NCI-H2029 treated with DMSO at 0.1 percent for 48 hours (cell line): ENCODE measurements around the gene DRC3.
"Not testable (repeated sequence)": the region's sequence is repeated elsewhere in the genome, so short reads cannot be mapped to it uniquely, and the experiment has no call there.

Experiments
- DNase-seq: peaks from one replicate; lab custom pipeline; 2025; lab: John Stamatoyannopoulos, UW

Gene DRC3

GRCh38 chr17:17942846-17943245 is 29.8 kb upstream of the DRC3 start:
- no peak for DNase-seq

- no peak for DNase-seq
Measured at GRCh38 chr17:17943281-17943984, 29.2 kb upstream of the DRC3 start.

GRCh38 chr17:17944242-17944641 is 28.4 kb upstream of the DRC3 start:
- DNase-seq: no peak

- DNase-seq: no peak
Measured at GRCh38 chr17:17944743-17945142, 27.9 kb upstream of the DRC3 start.

- DNase-seq: no peak
Measured at GRCh38 chr17:17946093-17946492, 26.6 kb upstream of the DRC3 start.

- DNase-seq: no peak
Measured at GRCh38 chr17:17947309-17947708, 25.4 kb upstream of the DRC3 start.

GRCh38 chr17:17947966-17948365 is 24.7 kb upstream of the DRC3 start:
- no peak for DNase-seq

- no peak for DNase-seq
Measured at GRCh38 chr17:17950347-17950746, 22.3 kb upstream of the DRC3 start.

- no peak for DNase-seq
Measured at GRCh38 chr17:17950806-17951205, 21.9 kb upstream of the DRC3 start.

- DNase-seq: no peak
Measured at GRCh38 chr17:17951524-17951923, 21.1 kb upstream of the DRC3 start.

- DNase-seq: no peak
Measured at GRCh38 chr17:17952691-17953090, 20.0 kb upstream of the DRC3 start.

- DNase-seq: no peak
Measured at GRCh38 chr17:17954079-17954478, 18.6 kb upstream of the DRC3 start.

GRCh38 chr17:17955790-17956341 is 16.8 kb upstream of the DRC3 start:
- DNase-seq: not testable (repeated sequence)

- DNase-seq: no peak
Measured at GRCh38 chr17:17957584-17957916, 15.1 kb upstream of the DRC3 start.

- DNase-seq: no peak
Measured at GRCh38 chr17:17958982-17959381, 13.7 kb upstream of the DRC3 start.

GRCh38 chr17:17959520-17960361 is 12.9 kb upstream of the DRC3 start:
- no peak for DNase-seq

- DNase-seq: no peak
Measured at GRCh38 chr17:17960500-17961030, 12.1 kb upstream of the DRC3 start.

GRCh38 chr17:17963066-17963465 is 9.6 kb upstream of the DRC3 start:
- DNase-seq: no peak

GRCh38 chr17:17963694-17964436 is 8.8 kb upstream of the DRC3 start:
- DNase-seq: no peak

GRCh38 chr17:17964710-17965109 is 8.0 kb upstream of the DRC3 start:
- no peak for DNase-seq

GRCh38 chr17:17965152-17965721 is 7.4 kb upstream of the DRC3 start:
- no peak for DNase-seq

- no peak for DNase-seq
Measured at GRCh38 chr17:17966399-17966798, 6.3 kb upstream of the DRC3 start.
